Endothelial cell of umbilical vein (primary cell): ENCODE data around the gene CTR9. TPM values are rescaled to one million over a fixed set of nuclear protein-coding genes. Genes with fewer than 3 reads are reported as not detected.

ENCODE experiments used
- BruUV-seq: library from RNA; stranded (reverse); fragments of 400-500 nt; replicated peaks from 2 replicates; lab custom pipeline; 2021; lab: Mats Ljungman, UMichigan
- CTCF ChIA-PET: fragments of 300-600, 350-600 bp; sonication (Branson Sonifier 250); formaldehyde crosslinking; loops from one replicate; lab custom pipeline; 2021; ENCODE audit warnings: antibody characterized with exemption, inconsistent platforms; lab: Charles Lee
- POLR2A ChIA-PET: fragments of 300-600, 350-600 bp; sonication (Branson Sonifier 250); formaldehyde crosslinking; loops from one replicate; lab custom pipeline; 2021; ENCODE audit warnings: antibody characterized with exemption, inconsistent platforms; lab: Charles Lee
- DNase-seq: peaks from one replicate; pipeline ENCODE4 v3.0.0-alpha.2; 2011; ENCODE audit warnings: low read depth, low spot score
- FAIRE-seq: peaks from 2 replicates; lab custom pipeline; 2011; peaks lifted over from hg19 to GRCh38; lab: Jason Lieb, UNC
- H2AFZ ChIP-seq: 2 replicates; pipeline ENCODE4 v1.6.0; 2012; ENCODE audit warnings: low read depth, low read length, control low read depth, inconsistent platforms
- H3K27ac ChIP-seq: 2 replicates; pipeline ENCODE4 v1.5.1; 2011; ENCODE audit warnings: low read depth, mild to moderate bottlenecking, control low read depth, low read length, moderate library complexity; ENCODE audit not compliant: insufficient read depth
- H3K27me3 ChIP-seq, 2 experiments: 2 replicates each; pipeline versions ENCODE4 v1.6.0 to v1.6.1; 2011; ENCODE audit warnings: low read length in 2 of 2, mixed read lengths in 1 of 2; ENCODE audit not compliant: control insufficient read depth in 2 of 2, insufficient read depth in 2 of 2
- H3K36me3 ChIP-seq, 2 experiments: 2 replicates in 1 of 2; 3 replicates in 1 of 2; pipeline ENCODE4 v1.5.1; 2011; ENCODE audit warnings: low read length in 2 of 2, mild to moderate bottlenecking in 1 of 2, moderate library complexity in 1 of 2; ENCODE audit not compliant: control insufficient read depth in 2 of 2, insufficient read depth in 2 of 2; ENCODE audit errors: extremely low read depth in 1 of 2
- H3K4me1 ChIP-seq: 3 replicates; pipeline ENCODE4 v1.5.1; 2011; ENCODE audit warnings: mild to moderate bottlenecking, low read length; ENCODE audit not compliant: control insufficient read depth, insufficient read depth; ENCODE audit errors: extremely low read depth
- H3K4me2 ChIP-seq: 2 replicates; pipeline ENCODE4 v1.6.1; 2011; ENCODE audit warnings: low read length, control low read depth, mixed read lengths; ENCODE audit not compliant: insufficient read depth
- H3K4me3 ChIP-seq, 3 experiments: fragments of 200-600 bp in 1 of 3; sonication (generic), shearing (Covaris generic) in 1 of 3; replicated peaks in 1 of 3; 2 replicates each; pipeline ENCODE4 v1.5.1; 2011 to 2016; ENCODE audit warnings: control low read depth in 3 of 3, low read length in 3 of 3, mild to moderate bottlenecking in 2 of 3, inconsistent platforms in 1 of 3, low read depth in 1 of 3, moderate library complexity in 1 of 3; ENCODE audit not compliant: insufficient read depth in 1 of 3
- H3K79me2 ChIP-seq: 2 replicates; pipeline ENCODE4 v1.6.0; 2012; ENCODE audit warnings: low read length, inconsistent platforms; ENCODE audit not compliant: control insufficient read depth, insufficient read depth
- H3K9ac ChIP-seq: replicated peaks from 2 replicates; pipeline ENCODE3; 2011; ENCODE audit warnings: low read length, control low read depth; ENCODE audit not compliant: insufficient read depth; ENCODE audit errors: extremely low read depth
- H3K9me1 ChIP-seq: replicated peaks from 3 replicates; pipeline ENCODE4 v1.6.0; 2011; ENCODE audit warnings: mild to moderate bottlenecking, low read length; ENCODE audit not compliant: control insufficient read depth, insufficient read depth; ENCODE audit errors: extremely low read depth
- H3K9me3 ChIP-seq: replicated peaks from 2 replicates; pipeline ENCODE4 v1.5.1; 2012; ENCODE audit warnings: low read length, inconsistent platforms; ENCODE audit not compliant: control insufficient read depth, insufficient read depth
- H4K20me1 ChIP-seq: replicated peaks from 2 replicates; pipeline ENCODE3; 2011; ENCODE audit warnings: mild to moderate bottlenecking, low read length; ENCODE audit not compliant: control insufficient read depth, insufficient read depth; ENCODE audit errors: extremely low read depth
- EZH2 ChIP-seq: IDR thresholded peaks from 2 replicates; pipeline ENCODE4 v1.6.1; 2012; ENCODE audit warnings: borderline replicate concordance, low read depth, mild to moderate bottlenecking, moderate library complexity, low read length, inconsistent platforms; ENCODE audit not compliant: severe bottlenecking
- FOS ChIP-seq: IDR thresholded peaks from 2 replicates; pipeline ENCODE4 v1.6.1; 2011; ENCODE audit warnings: mild to moderate bottlenecking, low read length, moderate library complexity, borderline replicate concordance; ENCODE audit not compliant: insufficient read depth
- GATA2 ChIP-seq: IDR thresholded peaks from 2 replicates; pipeline ENCODE4 v1.7.0; 2011; ENCODE audit warnings: low read depth, mild to moderate bottlenecking, moderate library complexity, mixed read lengths, low read length; ENCODE audit not compliant: insufficient read length, insufficient read depth
- JUN ChIP-seq: IDR thresholded peaks from 2 replicates; pipeline ENCODE4 v1.6.1; 2011; ENCODE audit warnings: borderline replicate concordance, low read depth; ENCODE audit not compliant: insufficient read length, insufficient read depth
- MAX ChIP-seq: IDR thresholded peaks from 2 replicates; pipeline ENCODE4 v1.6.1; 2011; ENCODE audit not compliant: insufficient read depth, insufficient read length
- MYC ChIP-seq: IDR thresholded peaks from one replicate; pipeline ENCODE4 v1.6.1; 2011; ENCODE audit warnings: mild to moderate bottlenecking, low read depth, low read length
- POLR2A ChIP-seq: IDR thresholded peaks from 2 replicates; pipeline ENCODE4 v1.6.1; 2012; ENCODE audit warnings: low read depth, mild to moderate bottlenecking, control low read depth, low read length
- POLR2AphosphoS5 ChIP-seq: IDR thresholded peaks from 2 replicates; pipeline ENCODE4 v1.6.1; 2012; ENCODE audit warnings: low read depth, mild to moderate bottlenecking, control low read depth, low read length, moderate library complexity; ENCODE audit not compliant: insufficient read depth
- dilution Hi-C: fragments of 300-500 bp; cut with MboI; formaldehyde crosslinking; loops from one replicate; pipeline ENCODE4 v1.15.0; 2019; ENCODE audit warnings: low sequenced_read_pairs; ENCODE audit not compliant: extremely low pct_ligation_motif_present
- intact Hi-C: fragments of 100-400 bp; cut with micrococcal nuclease; formaldehyde crosslinking; loops from one replicate; pipeline ENCODE4 v1.10.0; 2022
- polyA plus RNA-seq, 4 experiments: library from polyadenylated mRNA; depleted of rRNA in 3 of 4; stranded (reverse) in 3 of 4; unstranded in 1 of 4; fragments of >200 nt; gene quantifications; 2 replicates each; pipeline versions ENCODE4 v1.2.1 to v1.2.3, GENCODE V29; 2011 to 2012; ENCODE audit warnings: missing spikeins in 1 of 4
- total RNA-seq: library from RNA; stranded (reverse); gene quantifications from 2 replicates; pipeline ENCODE4 v1.2.3, GENCODE V29; 2021
- TF ChIP-seq, protein P1 (sequence below), 2 donors: IDR thresholded peaks; 1 replicate in 1 of 2; 2 replicates in 1 of 2; pipeline ENCODE4 v1.5.1; 2011; ENCODE audit warnings: low read length in 2 of 2, mild to moderate bottlenecking in 2 of 2, moderate library complexity in 2 of 2, control low read depth in 1 of 2, inconsistent platforms in 1 of 2, low read depth in 1 of 2; ENCODE audit not compliant: insufficient read depth in 1 of 2; ENCODE audit errors: extremely low read depth in 1 of 2

The CTR9 gene
- total and polyA plus RNA-seq, 2 donors (not counting 3 experiments of a cell fraction or from before 2014, with no cell fraction given): 7.5 to 33.2 TPM

DNA sequence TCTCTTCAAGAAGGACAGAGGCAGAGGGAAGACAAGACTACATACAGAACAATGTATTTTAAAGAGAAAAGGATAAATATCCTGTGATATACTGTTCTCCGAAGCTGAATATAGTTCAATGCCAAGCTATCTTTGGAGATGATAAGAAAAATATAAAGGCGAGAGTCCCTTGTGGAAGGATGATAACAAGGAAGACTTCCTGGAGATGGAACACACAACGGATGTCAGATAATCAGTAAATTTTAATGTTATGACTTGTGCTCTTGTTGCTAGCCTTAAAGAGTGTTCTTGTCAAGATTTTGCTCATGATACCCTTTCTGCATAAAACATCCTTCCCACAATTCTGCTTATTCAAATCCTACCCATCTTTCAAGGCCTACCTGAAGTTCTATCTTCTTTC lies 6.8 kb upstream of the CTR9 start:
- Histone ChIP-seq H3K79me2 (no peaks in the 10 kb centered on the region), H4K20me1 (no peaks in the 10 kb centered on the region), H2AFZ (no peak overlapping the region), H3K27me3 (no peaks in the 10 kb centered on the region), H3K4me2 (no peak overlapping the region), H3K4me1 (no peaks in the 10 kb centered on the region), H3K9me1 (no peaks in the 10 kb centered on the region), H3K9ac (no peak overlapping the region), H3K9me3 (no peaks in the 10 kb centered on the region), H3K4me3 (no peak overlapping the region), H3K36me3 (no peaks in the 10 kb centered on the region), H3K27ac (no peak overlapping the region)
- TF ChIP-seq EZH2: no peak
- TF ChIP-seq POLR2AphosphoS5: no peak
- TF ChIP-seq FOS: no peak
- TF ChIP-seq, protein P1, sequence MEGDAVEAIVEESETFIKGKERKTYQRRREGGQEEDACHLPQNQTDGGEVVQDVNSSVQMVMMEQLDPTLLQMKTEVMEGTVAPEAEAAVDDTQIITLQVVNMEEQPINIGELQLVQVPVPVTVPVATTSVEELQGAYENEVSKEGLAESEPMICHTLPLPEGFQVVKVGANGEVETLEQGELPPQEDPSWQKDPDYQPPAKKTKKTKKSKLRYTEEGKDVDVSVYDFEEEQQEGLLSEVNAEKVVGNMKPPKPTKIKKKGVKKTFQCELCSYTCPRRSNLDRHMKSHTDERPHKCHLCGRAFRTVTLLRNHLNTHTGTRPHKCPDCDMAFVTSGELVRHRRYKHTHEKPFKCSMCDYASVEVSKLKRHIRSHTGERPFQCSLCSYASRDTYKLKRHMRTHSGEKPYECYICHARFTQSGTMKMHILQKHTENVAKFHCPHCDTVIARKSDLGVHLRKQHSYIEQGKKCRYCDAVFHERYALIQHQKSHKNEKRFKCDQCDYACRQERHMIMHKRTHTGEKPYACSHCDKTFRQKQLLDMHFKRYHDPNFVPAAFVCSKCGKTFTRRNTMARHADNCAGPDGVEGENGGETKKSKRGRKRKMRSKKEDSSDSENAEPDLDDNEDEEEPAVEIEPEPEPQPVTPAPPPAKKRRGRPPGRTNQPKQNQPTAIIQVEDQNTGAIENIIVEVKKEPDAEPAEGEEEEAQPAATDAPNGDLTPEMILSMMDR (IDR thresholded peaks at IDR 0.05; ENCODE audit: extremely low read depth in 1 of 2, insufficient read depth in 1 of 2, low read depth in 1 of 2, low read length in 2 of 2): no peak
- TF ChIP-seq GATA2: no peak
- TF ChIP-seq MYC: no peak
- TF ChIP-seq JUN: no peak
- no peak for TF ChIP-seq POLR2A
- no peak for TF ChIP-seq MAX
- intact Hi-C loops (no loop called here), dilution Hi-C loops (no loop called here)
- no peak for FAIRE-seq
- POLR2A ChIA-PET: no interaction called here
- no peak for DNase-seq
- CTCF ChIA-PET: no interaction called here
- no TSS peak for BruUV-seq
